ENCODE data around the gene KRTAP4-16. TPM values are rescaled to one million over a fixed set of nuclear protein-coding genes. Genes with fewer than 3 reads are reported as not detected.
"Not testable (repeated sequence)": the region's sequence is repeated elsewhere in the genome, so short reads cannot be mapped to it uniquely, and the experiment has no call there.

Gene KRTAP4-16
- total RNA-seq, 3 donors from 2014 or later: not detected

DNA sequence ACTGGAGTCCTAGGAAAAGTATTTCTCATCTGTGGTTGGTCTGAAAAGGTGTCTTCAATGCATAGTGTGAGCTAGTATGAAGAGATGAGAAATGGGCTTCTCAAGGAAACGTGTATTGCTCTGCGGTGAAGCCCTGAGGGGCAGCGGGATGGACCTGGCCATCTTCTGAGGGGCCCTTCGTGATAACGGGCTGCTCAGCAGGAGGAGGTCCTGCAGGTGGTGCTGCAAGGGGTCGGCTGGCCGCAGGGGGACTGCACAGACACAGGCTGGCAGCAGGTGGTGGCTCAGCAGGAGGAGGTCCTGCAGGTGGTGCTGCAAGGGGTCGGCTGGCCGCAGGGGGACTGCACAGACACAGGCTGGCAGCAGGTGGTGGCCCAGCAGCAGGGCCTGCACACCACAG is 47.5 kb downstream of the KRTAP4-16 start:
- H3K4me3 Mint-ChIP-seq; DNase-seq; H3K9me3 Mint-ChIP-seq; H3K36me3 Mint-ChIP-seq (ENCODE audit: insufficient read depth); ATAC-seq; H3K4me1 Mint-ChIP-seq (ENCODE audit: low read depth): not testable (repeated sequence)
- peaks cover 27% of the 10 kb centered on the region for H3K27me3 Mint-ChIP-seq (ENCODE audit: low read depth)

DNA sequence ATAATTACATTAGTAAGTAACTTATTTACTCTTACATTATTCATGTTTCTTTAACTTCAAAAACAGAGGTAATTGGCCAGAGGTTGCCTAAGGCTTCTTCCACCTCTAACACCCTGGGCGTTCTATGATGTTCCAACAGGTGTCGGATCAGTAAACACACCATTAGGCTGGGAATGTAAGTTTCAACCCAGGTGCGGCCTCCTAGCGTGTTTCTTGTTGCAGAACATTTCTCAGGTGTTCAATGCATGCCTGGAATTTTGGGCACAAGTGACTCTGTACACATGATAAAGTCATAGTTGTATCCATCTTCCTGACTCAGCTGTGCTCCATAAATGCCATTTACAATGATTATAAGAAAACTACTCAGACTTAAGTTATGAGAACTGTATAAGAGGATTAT is 48.0 kb downstream of the KRTAP4-16 start:
- H3K36me3 Mint-ChIP-seq (ENCODE audit: insufficient read depth): no peaks in the 10 kb centered on the region
- no peaks in the 10 kb centered on the region for H3K4me1 Mint-ChIP-seq (ENCODE audit: low read depth)
- H3K9me3 Mint-ChIP-seq: peaks cover 7% of the 10 kb centered on the region
- H3K27me3 Mint-ChIP-seq (ENCODE audit: low read depth): peaks cover 24% of the 10 kb centered on the region
- H3K4me3 Mint-ChIP-seq: no peak overlapping the region
- no peak for DNase-seq
- no peak for ATAC-seq

DNA sequence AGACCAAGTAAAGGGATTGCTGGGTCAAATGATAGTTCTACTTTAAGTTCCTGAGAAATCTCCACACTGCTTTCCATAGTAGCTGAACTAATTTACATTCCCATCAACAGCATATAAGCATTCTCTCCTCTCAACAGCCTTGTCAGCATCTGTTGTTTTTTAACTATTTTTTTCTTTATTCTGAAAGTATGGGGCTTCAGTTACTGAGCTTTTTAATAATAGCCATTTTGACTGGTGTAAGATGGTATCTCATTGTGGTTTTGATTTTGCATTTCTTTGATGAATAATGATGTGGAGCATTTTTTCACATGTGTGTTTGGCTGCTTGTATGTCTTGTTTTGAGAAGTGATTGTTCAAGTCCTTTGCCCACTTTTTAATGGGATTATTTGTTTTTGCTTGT is 49.4 kb downstream of the KRTAP4-16 start:
- ATAC-seq: no peak
- H3K4me1 Mint-ChIP-seq (ENCODE audit: low read depth): no peaks in the 10 kb centered on the region
- H3K4me3 Mint-ChIP-seq: no peak overlapping the region
- H3K36me3 Mint-ChIP-seq (ENCODE audit: insufficient read depth): no peaks in the 10 kb centered on the region
- H3K9me3 Mint-ChIP-seq: peaks cover 5% of the 10 kb centered on the region
- DNase-seq: no peak
- peaks cover 19% of the 10 kb centered on the region for H3K27me3 Mint-ChIP-seq (ENCODE audit: low read depth)

Other genes with a start within 250 kb of the KRTAP4-16 start
- not detected for gene KRT12, start 235.0 kb downstream of the KRTAP4-16 start, total RNA-seq
- gene KRT20, start 217.0 kb downstream of the KRTAP4-16 start, total RNA-seq: under 1 TPM; 0.19 to 0.30 (median 0.21) TPM
- gene KRT23, start 164.6 kb downstream of the KRTAP4-16 start, total RNA-seq: not detected
- not detected for gene KRT39, start 135.3 kb downstream of the KRTAP4-16 start, total RNA-seq
- gene KRT40, start 117.9 kb downstream of the KRTAP4-16 start, total RNA-seq: not detected
- not detected for gene KRTAP3-3, start 108.0 kb downstream of the KRTAP4-16 start, total RNA-seq
- not detected for gene KRTAP3-2, start 102.3 kb downstream of the KRTAP4-16 start, total RNA-seq
- not detected for gene KRTAP3-1, start 93.1 kb downstream of the KRTAP4-16 start, total RNA-seq
- gene KRTAP1-5, start 75.0 kb downstream of the KRTAP4-16 start, total RNA-seq: not detected
- not detected for gene KRTAP1-4, start 72.0 kb downstream of the KRTAP4-16 start, total RNA-seq
- not detected for gene KRTAP1-3, start 67.3 kb downstream of the KRTAP4-16 start, total RNA-seq
- not detected for gene KRTAP1-1, start 60.8 kb downstream of the KRTAP4-16 start, total RNA-seq
- not detected for gene KRTAP2-1, start 54.9 kb downstream of the KRTAP4-16 start, total RNA-seq
- not detected for gene KRTAP2-2, start 47.0 kb downstream of the KRTAP4-16 start, total RNA-seq
- gene KRTAP2-3, start 42.1 kb downstream of the KRTAP4-16 start, total RNA-seq: not detected
- gene KRTAP2-4, start 36.3 kb downstream of the KRTAP4-16 start, total RNA-seq: not detected
- not detected for gene KRTAP4-7, start 18.1 kb downstream of the KRTAP4-16 start, total RNA-seq
- gene KRTAP4-8, start 4.1 kb downstream of the KRTAP4-16 start, total RNA-seq: not detected
- not detected for gene KRTAP4-9, start 3.2 kb upstream of the KRTAP4-16 start, total RNA-seq
- gene KRTAP4-11, start 16.2 kb upstream of the KRTAP4-16 start, total RNA-seq: not detected
- not detected for gene KRTAP4-12, start 22.0 kb upstream of the KRTAP4-16 start, total RNA-seq
- not detected for gene KRTAP4-6, start 38.3 kb upstream of the KRTAP4-16 start, total RNA-seq
- gene KRTAP4-5, start 47.6 kb upstream of the KRTAP4-16 start, total RNA-seq: not detected
- not detected for gene KRTAP4-4, start 58.5 kb upstream of the KRTAP4-16 start, total RNA-seq
- gene KRTAP4-3, start 66.0 kb upstream of the KRTAP4-16 start, total RNA-seq: not detected
- gene KRTAP4-2, start 76.0 kb upstream of the KRTAP4-16 start, total RNA-seq: not detected
- gene KRTAP4-1, start 82.7 kb upstream of the KRTAP4-16 start, total RNA-seq: not detected
- not detected for gene KRTAP9-1, start 87.7 kb upstream of the KRTAP4-16 start, total RNA-seq
- gene KRTAP9-2, start 124.4 kb upstream of the KRTAP4-16 start, total RNA-seq: not detected
- gene KRTAP9-3, start 130.2 kb upstream of the KRTAP4-16 start, total RNA-seq: not detected
- gene KRTAP9-8, start 135.8 kb upstream of the KRTAP4-16 start, total RNA-seq: not detected
- gene KRTAP9-4, start 147.5 kb upstream of the KRTAP4-16 start, total RNA-seq: not detected
- gene KRTAP9-9, start 153.2 kb upstream of the KRTAP4-16 start, total RNA-seq: not detected
- not detected for gene KRTAP9-6, start 163.2 kb upstream of the KRTAP4-16 start, total RNA-seq
- not detected for gene KRTAP9-7, start 173.5 kb upstream of the KRTAP4-16 start, total RNA-seq
- gene KRTAP29-1, start 200.6 kb upstream of the KRTAP4-16 start, total RNA-seq: not detected
- gene KRTAP16-1, start 207.1 kb upstream of the KRTAP4-16 start, total RNA-seq: not detected
- not detected for gene KRTAP17-1, start 213.5 kb upstream of the KRTAP4-16 start, total RNA-seq
- gene KRT33A, start 248.6 kb upstream of the KRTAP4-16 start, total RNA-seq: not detected

Data from activated T-cell treated with anti-CD3 and anti-CD28 coated beads, Interleukin-2, amount 50 U/mL, for 4 hours (primary cell).